CD4-positive, alpha-beta T cell (primary cell): ENCODE measurements around the gene TMEM100. TPM values are rescaled to one million over a fixed set of nuclear protein-coding genes. Genes with fewer than 3 reads are reported as not detected.

Experiments
- ATAC-seq: fragments of 200-7000 bp; cut with Tn5 transposase; one replicate; pipeline ENCODE4 v1.10.0; 2022; ENCODE audit warnings: mild to moderate bottlenecking; ENCODE audit not compliant: poor library complexity
- CTCF ChIA-PET: fragments of 350-600 bp; sonication (Branson Sonifier 250); formaldehyde crosslinking; loops from one replicate; lab custom pipeline; 2021; ENCODE audit warnings: antibody characterized with exemption, inconsistent platforms; lab: Charles Lee
- POLR2A ChIA-PET: fragments of 350-600 bp; sonication (Branson Sonifier 250); formaldehyde crosslinking; loops from one replicate; lab custom pipeline; 2021; ENCODE audit warnings: antibody characterized with exemption, inconsistent platforms; lab: Charles Lee
- DNase-seq, 14 experiments: peaks; one replicate each; pipeline ENCODE4 v3.0.0-alpha.2; 2013 to 2020; ENCODE audit warnings: mixed read lengths in 2 of 14
- H3K27ac ChIP-seq, 2 donors: one replicate each; pipeline versions ENCODE4 v1.5.1 to v1.7.0; 2013; ENCODE audit warnings: low read length in 2 of 2, low read depth in 1 of 2, mild to moderate bottlenecking in 1 of 2
- H3K27me3 ChIP-seq, 2 experiments: 1 replicate in 1 of 2; 2 replicates in 1 of 2; pipeline versions ENCODE4 v1.6.1 to v1.7.0; 2013; ENCODE audit warnings: low read length in 2 of 2, control low read depth in 1 of 2, mild to moderate bottlenecking in 1 of 2, moderate library complexity in 1 of 2; ENCODE audit not compliant: insufficient read depth in 2 of 2, control insufficient read depth in 1 of 2
- H3K36me3 ChIP-seq: one replicate; pipeline ENCODE4 v1.6.1; 2013; ENCODE audit warnings: low read length, control low read depth; ENCODE audit not compliant: insufficient read depth
- H3K4me1 ChIP-seq: one replicate; pipeline ENCODE4 v1.6.1; 2013; ENCODE audit warnings: low read length, control low read depth; ENCODE audit not compliant: insufficient read depth
- H3K4me3 ChIP-seq: one replicate; pipeline ENCODE4 v1.5.1; 2013; ENCODE audit warnings: mild to moderate bottlenecking, low read length, moderate library complexity
- H3K9me3 ChIP-seq, 2 experiments: 1 replicate in 1 of 2; 2 replicates in 1 of 2; pipeline versions ENCODE4 v1.6.1 to v1.7.0; 2013; ENCODE audit warnings: low read length in 2 of 2, mild to moderate bottlenecking in 2 of 2, control low read depth in 1 of 2, moderate library complexity in 1 of 2; ENCODE audit not compliant: control insufficient read depth in 1 of 2, insufficient read depth in 1 of 2
- H3K27ac Mint-ChIP-seq: one replicate; pipeline ENCODE4 v1.8.0; 2020; ENCODE audit warnings: mixed read lengths
- H3K27me3 Mint-ChIP-seq: one replicate; pipeline ENCODE4 v1.8.0; 2021; ENCODE audit warnings: mixed read lengths
- H3K36me3 Mint-ChIP-seq: one replicate; pipeline ENCODE4 v1.8.0; 2021; ENCODE audit warnings: low read depth, mixed read lengths
- H3K4me1 Mint-ChIP-seq: one replicate; pipeline ENCODE4 v1.8.0; 2021; ENCODE audit warnings: low read depth, mixed read lengths
- H3K4me3 Mint-ChIP-seq: one replicate; pipeline ENCODE4 v1.8.0; 2020; ENCODE audit warnings: mild to moderate bottlenecking, mixed read lengths
- H3K9me3 Mint-ChIP-seq: one replicate; pipeline ENCODE4 v1.8.0; 2020; ENCODE audit warnings: mixed read lengths
- CTCF ChIP-seq: fragments of 200-600 bp; IDR thresholded peaks from one replicate; pipeline ENCODE4 v1.8.0; 2022; ENCODE audit warnings: antibody characterized with exemption, mild to moderate bottlenecking
- intact Hi-C, 2 experiments: fragments of 100-400 bp; cut with DNase I in 1 of 2; cut with micrococcal nuclease in 1 of 2; formaldehyde crosslinking; loops; one replicate each; pipeline versions ENCODE4 v1.15.1 to v1.9.0; 2023 to 2025; cut with DNase I, micrococcal nuclease
- total RNA-seq, 174 experiments: library from RNA in 2 of 174; stranded (reverse) in 2 of 174; gene quantifications; one replicate each; pipeline ENCODE4 v1.2.3 and lab custom pipeline; 2021 to 2026

TMEM100 gene
- total RNA-seq, 2 experiments from 2014 or later: not detected

DNA sequence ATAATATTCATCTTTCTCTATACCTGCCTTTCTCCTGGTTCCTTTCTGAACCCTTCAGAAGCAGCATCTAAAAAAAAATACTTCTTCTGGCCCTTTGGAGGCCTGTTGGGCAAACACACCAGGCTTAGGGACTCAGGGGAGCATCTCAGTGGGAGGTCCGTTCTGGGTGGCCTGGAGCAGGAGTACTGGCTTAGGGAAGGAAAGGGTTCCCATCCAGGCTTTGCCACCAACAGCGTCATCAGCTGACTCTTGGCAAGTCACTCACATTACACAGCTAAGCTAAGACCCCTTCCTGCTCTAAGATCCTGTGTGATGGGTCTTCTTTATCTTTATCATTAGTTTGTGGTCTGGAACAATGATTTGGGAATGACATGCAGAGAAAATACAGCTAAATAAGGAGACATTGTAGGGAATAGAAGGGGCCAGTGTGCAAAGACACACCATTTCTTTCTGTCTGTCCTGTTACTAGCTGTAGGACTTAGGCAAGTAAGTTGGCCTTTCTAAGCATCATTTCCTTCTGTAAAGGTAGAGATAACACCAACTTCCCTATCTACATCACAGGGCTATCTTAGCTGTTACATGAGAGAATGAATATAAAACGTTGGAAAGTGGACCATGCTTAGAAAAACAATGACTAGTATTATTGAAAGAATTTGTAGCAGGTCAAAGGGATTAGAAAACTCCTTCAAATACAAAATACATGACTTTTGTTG is 38.1 kb upstream of the TMEM100 start:
- Histone ChIP-seq H3K27ac (no peak overlapping the region), H3K4me1 (no peaks in the 10 kb centered on the region), H3K27me3 (no peaks in the 10 kb centered on the region), H3K9me3 (no peaks in the 10 kb centered on the region), H3K36me3 (peaks cover 2% of the 10 kb centered on the region), H3K4me3 (no peak overlapping the region)
- Mint-ChIP-seq H3K27ac (no peak overlapping the region), H3K9me3 (no peaks in the 10 kb centered on the region), H3K27me3 (no peaks in the 10 kb centered on the region), H3K4me3 (no peak overlapping the region), H3K4me1 (no peaks in the 10 kb centered on the region), H3K36me3 (no peaks in the 10 kb centered on the region)
- ChIA-PET CTCF (no interaction called here), POLR2A (no interaction called here)
- ATAC-seq (no peak), DNase-seq (no peak)
- intact Hi-C loops: no loop called here
- no peak for TF ChIP-seq CTCF

- TF ChIP-seq CTCF: no peak
- H3K27me3 Mint-ChIP-seq: no peaks in the 10 kb centered on the region
- no peak for ATAC-seq
- Histone ChIP-seq H3K4me3 (no peak overlapping the region), H3K9me3 (no peaks in the 10 kb centered on the region), H3K36me3 (peaks cover 2% of the 10 kb centered on the region), H3K27ac (no peak overlapping the region), H3K4me1 (no peaks in the 10 kb centered on the region), H3K27me3 (no peaks in the 10 kb centered on the region)
- ChIA-PET POLR2A (no interaction called here), CTCF (no interaction called here)
- no peak for DNase-seq
- H3K27ac Mint-ChIP-seq: no peak overlapping the region
- H3K36me3 Mint-ChIP-seq: no peaks in the 10 kb centered on the region
- peaks cover under 1% of the 10 kb centered on the region for H3K4me1 Mint-ChIP-seq
- intact Hi-C loops: loop anchor here in 1 of 2 experiments (10.0 kb wide), 1 partner anchor 333 kb away; the partner anchor contains the start of gene MMD
- no peaks in the 10 kb centered on the region for H3K9me3 Mint-ChIP-seq
- H3K4me3 Mint-ChIP-seq: no peak overlapping the region
These were observed 35.5 kb upstream of the TMEM100 start for GRCh38 chr17:55758171-55758570.

GRCh38 chr17:55757659-55758058 is 35.0 kb upstream of the TMEM100 start:
- Histone ChIP-seq H3K36me3 (peaks cover 2% of the 10 kb centered on the region), H3K9me3 (no peaks in the 10 kb centered on the region), H3K4me1 (no peaks in the 10 kb centered on the region), H3K4me3 (no peak overlapping the region), H3K27ac (no peak overlapping the region), H3K27me3 (no peaks in the 10 kb centered on the region)
- ATAC-seq: no peak
- CTCF ChIA-PET: no interaction called here
- Mint-ChIP-seq H3K4me1 (peaks cover 4% of the 10 kb centered on the region), H3K27me3 (no peaks in the 10 kb centered on the region), H3K27ac (no peak overlapping the region), H3K4me3 (no peak overlapping the region), H3K36me3 (no peaks in the 10 kb centered on the region), H3K9me3 (no peaks in the 10 kb centered on the region)
- DNase-seq: no peak
- intact Hi-C loops: loop anchor here in 1 of 2 experiments (10.0 kb wide), 1 partner anchor 333 kb away; the partner anchor contains the start of gene MMD
- no peak for TF ChIP-seq CTCF
- POLR2A ChIA-PET: no interaction called here
